Caco-2 (cell line): ENCODE measurements around the gene ITGA7. TPM values are rescaled to one million over a fixed set of nuclear protein-coding genes. Genes with fewer than 3 reads are reported as not detected.
A peak's percentile ranks its signal among the peaks of the same experiment; 100 is the strongest.

Experiments
- BruUV-seq: library from RNA; stranded (reverse); fragments of 400-500 nt; replicated peaks from 2 replicates; lab custom pipeline; 2021; lab: Mats Ljungman, UMichigan
- CTCF ChIA-PET: fragments of 300-600 bp; sonication (Branson Sonifier 250); formaldehyde crosslinking; loops from one replicate; lab custom pipeline; 2022; ENCODE audit warnings: antibody characterized with exemption; lab: Charles Lee
- POLR2A ChIA-PET: fragments of 300-600 bp; sonication (Branson Sonifier 250); formaldehyde crosslinking; loops from one replicate; lab custom pipeline; 2022; ENCODE audit warnings: antibody characterized with exemption; lab: Charles Lee
- DNase-seq, 2 experiments: peaks; one replicate each; pipeline versions ENCODE4 v3.0.0 to v3.0.0-alpha.2; 2020 to 2022
- H3K27me3 ChIP-seq: replicated peaks from 2 replicates; pipeline ENCODE4 v1.6.0; 2011; ENCODE audit warnings: low read length; ENCODE audit not compliant: control insufficient read depth, insufficient read depth
- H3K36me3 ChIP-seq: 2 replicates; pipeline ENCODE4 v1.5.1; 2011; ENCODE audit warnings: low read length; ENCODE audit not compliant: control insufficient read depth, insufficient read depth
- H3K4me1 ChIP-seq: fragments of 250-450 bp; sonication (Bioruptor Pico); 2 replicates; pipeline ENCODE4 v1.5.1; 2020; ENCODE audit warnings: mild to moderate bottlenecking
- H3K4me3 ChIP-seq: 2 replicates; pipeline ENCODE4 v1.5.1; 2011; ENCODE audit warnings: low read depth, mild to moderate bottlenecking, control low read depth, low read length
- H3K9me3 ChIP-seq: fragments of 250-450 bp; sonication (Bioruptor Pico); 2 replicates; pipeline ENCODE4 v1.5.1; 2020; ENCODE audit warnings: mild to moderate bottlenecking, moderate library complexity
- H3K27ac Mint-ChIP-seq: one replicate; pipeline ENCODE4 v1.8.0; 2022; ENCODE audit warnings: mixed read lengths; ENCODE audit not compliant: unreplicated experiment
- H3K27me3 Mint-ChIP-seq: one replicate; pipeline ENCODE4 v1.8.0; 2022; ENCODE audit warnings: mixed read lengths; ENCODE audit not compliant: insufficient read depth, unreplicated experiment
- H3K36me3 Mint-ChIP-seq: one replicate; pipeline ENCODE4 v1.8.0; 2022; ENCODE audit warnings: mild to moderate bottlenecking, mixed read lengths; ENCODE audit not compliant: insufficient read depth, unreplicated experiment
- H3K4me1 Mint-ChIP-seq: one replicate; pipeline ENCODE4 v1.8.0; 2022; ENCODE audit warnings: low read depth, mixed read lengths; ENCODE audit not compliant: unreplicated experiment
- H3K4me3 Mint-ChIP-seq: one replicate; pipeline ENCODE4 v1.8.0; 2022; ENCODE audit warnings: mild to moderate bottlenecking, moderate library complexity, mixed read lengths; ENCODE audit not compliant: unreplicated experiment
- H3K9me3 Mint-ChIP-seq: one replicate; pipeline ENCODE4 v1.8.0; 2022; ENCODE audit warnings: mixed read lengths; ENCODE audit not compliant: unreplicated experiment
- intact Hi-C: fragments of 100-400 bp; cut with micrococcal nuclease; formaldehyde crosslinking; loops from one replicate; pipeline ENCODE4 v1.10.0; 2022; ENCODE audit not compliant: unreplicated experiment
- total RNA-seq: library from RNA; stranded (reverse); gene quantifications from 2 replicates; pipeline ENCODE4 v1.2.3, GENCODE V29; 2022
- TF ChIP-seq, protein P1 (sequence below), 2 experiments: fragments of 200-600 bp in 1 of 2; IDR thresholded peaks; 1 replicate in 1 of 2; 2 replicates in 1 of 2; pipeline versions ENCODE4 v1.5.1 to v1.8.0; 2011 to 2022; ENCODE audit warnings: antibody characterized with exemption in 1 of 2, control low read depth in 1 of 2, inconsistent platforms in 1 of 2, low read depth in 1 of 2, low read length in 1 of 2, mild to moderate bottlenecking in 1 of 2, moderate library complexity in 1 of 2; ENCODE audit not compliant: insufficient read depth in 1 of 2, severe bottlenecking in 1 of 2, unreplicated experiment in 1 of 2

Gene ITGA7
- total RNA-seq, 1 experiment from 2014 or later: 46.1 TPM

GRCh38 chr12:55671746-55672145 lies 36.0 kb downstream of the ITGA7 start:
- H3K9me3 ChIP-seq: no peaks in the 10 kb centered on the region
- Mint-ChIP-seq H3K27ac (no peak overlapping the region), H3K27me3 (no peaks in the 10 kb centered on the region), H3K9me3 (peaks cover 8% of the 10 kb centered on the region), H3K36me3 (no peaks in the 10 kb centered on the region), H3K4me1 (peaks cover 14% of the 10 kb centered on the region), H3K4me3 (no peak overlapping the region)
- TF ChIP-seq, protein P1, sequence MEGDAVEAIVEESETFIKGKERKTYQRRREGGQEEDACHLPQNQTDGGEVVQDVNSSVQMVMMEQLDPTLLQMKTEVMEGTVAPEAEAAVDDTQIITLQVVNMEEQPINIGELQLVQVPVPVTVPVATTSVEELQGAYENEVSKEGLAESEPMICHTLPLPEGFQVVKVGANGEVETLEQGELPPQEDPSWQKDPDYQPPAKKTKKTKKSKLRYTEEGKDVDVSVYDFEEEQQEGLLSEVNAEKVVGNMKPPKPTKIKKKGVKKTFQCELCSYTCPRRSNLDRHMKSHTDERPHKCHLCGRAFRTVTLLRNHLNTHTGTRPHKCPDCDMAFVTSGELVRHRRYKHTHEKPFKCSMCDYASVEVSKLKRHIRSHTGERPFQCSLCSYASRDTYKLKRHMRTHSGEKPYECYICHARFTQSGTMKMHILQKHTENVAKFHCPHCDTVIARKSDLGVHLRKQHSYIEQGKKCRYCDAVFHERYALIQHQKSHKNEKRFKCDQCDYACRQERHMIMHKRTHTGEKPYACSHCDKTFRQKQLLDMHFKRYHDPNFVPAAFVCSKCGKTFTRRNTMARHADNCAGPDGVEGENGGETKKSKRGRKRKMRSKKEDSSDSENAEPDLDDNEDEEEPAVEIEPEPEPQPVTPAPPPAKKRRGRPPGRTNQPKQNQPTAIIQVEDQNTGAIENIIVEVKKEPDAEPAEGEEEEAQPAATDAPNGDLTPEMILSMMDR (IDR thresholded peaks at IDR 0.05; ENCODE audit: insufficient read depth in 1 of 2, low read depth in 1 of 2, low read length in 1 of 2, severe bottlenecking in 1 of 2, unreplicated experiment in 1 of 2): no peak
- H3K27me3 ChIP-seq: no peaks in the 10 kb centered on the region
- ChIA-PET CTCF (no interaction called here), POLR2A (no interaction called here)
- H3K4me1 ChIP-seq: peaks cover 9% of the 10 kb centered on the region
- BruUV-seq: no TSS peak
- DNase-seq: no peak
- intact Hi-C loops: no loop called here
- H3K36me3 ChIP-seq: no peaks in the 10 kb centered on the region
- no peak overlapping the region for H3K4me3 ChIP-seq

DNA sequence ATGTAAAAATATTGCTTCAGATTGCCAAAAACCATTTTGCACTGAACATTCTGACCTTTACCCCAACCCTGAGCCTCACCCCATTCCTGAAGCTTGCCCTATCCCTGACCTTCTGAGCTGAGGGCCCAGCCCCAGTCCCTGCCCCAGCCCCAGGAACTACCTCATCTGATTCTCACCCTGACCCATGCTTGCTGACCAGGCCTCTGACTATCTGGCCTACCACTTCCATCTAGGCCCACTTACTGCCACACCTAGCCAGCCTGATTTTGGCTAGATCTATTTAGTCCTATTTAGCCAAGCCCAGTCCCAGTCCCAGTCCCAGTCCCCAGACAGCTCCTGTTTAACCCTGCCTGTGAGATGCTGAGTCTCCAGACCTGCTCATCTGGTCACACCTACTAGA lies 37.4 kb downstream of the ITGA7 start:
- peaks cover 9% of the 10 kb centered on the region for H3K4me1 ChIP-seq
- ChIA-PET POLR2A (no interaction called here), CTCF (interaction anchor here (0.6 to 1.2 kb wide), 3 partner anchors 11 to 55 kb away, joined by 4 to 9 read pairs (median 4); a partner anchor contains a TSS)
- H3K4me3 ChIP-seq: no peak overlapping the region
- Mint-ChIP-seq H3K4me1 (peaks cover 14% of the 10 kb centered on the region), H3K27ac (peak overlapping the region; percentile 64), H3K9me3 (peaks cover 8% of the 10 kb centered on the region), H3K4me3 (peak overlapping the region; percentile 8), H3K27me3 (no peaks in the 10 kb centered on the region), H3K36me3 (no peaks in the 10 kb centered on the region)
- H3K9me3 ChIP-seq: no peaks in the 10 kb centered on the region
- H3K27me3 ChIP-seq: no peaks in the 10 kb centered on the region
- DNase-seq: peak; percentile 29 to 56
- TF ChIP-seq, protein P1 (IDR thresholded peaks at IDR 0.05; ENCODE audit: insufficient read depth in 1 of 2, low read depth in 1 of 2, low read length in 1 of 2, severe bottlenecking in 1 of 2, unreplicated experiment in 1 of 2): no peak
- H3K36me3 ChIP-seq: no peaks in the 10 kb centered on the region
- BruUV-seq: no TSS peak
- intact Hi-C loops: no loop called here

DNA sequence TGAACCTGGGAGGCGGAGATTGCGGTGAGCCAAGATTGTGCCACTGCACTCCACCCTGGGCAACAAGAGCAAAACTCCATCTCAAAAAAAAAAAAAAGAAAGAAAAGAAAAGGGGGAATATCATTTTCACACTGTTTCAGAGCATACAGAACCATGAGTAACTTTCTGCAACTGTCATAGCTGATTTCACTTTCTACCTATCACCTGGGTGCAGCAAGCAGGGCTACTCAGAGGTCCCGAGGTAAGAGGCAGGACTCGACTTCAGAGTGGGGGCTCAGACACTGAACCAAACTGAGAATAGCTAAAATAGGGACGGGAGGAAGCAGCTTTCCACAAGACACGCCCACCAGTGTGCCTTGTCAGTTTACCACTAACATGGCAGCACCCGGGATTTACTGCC lies 41.2 kb downstream of the ITGA7 start:
- TF ChIP-seq, protein P1 (IDR thresholded peaks at IDR 0.05; ENCODE audit: insufficient read depth in 1 of 2, low read depth in 1 of 2, low read length in 1 of 2, severe bottlenecking in 1 of 2, unreplicated experiment in 1 of 2): no peak
- H3K27ac Mint-ChIP-seq: no peak overlapping the region
- peaks cover 8% of the 10 kb centered on the region for H3K4me1 Mint-ChIP-seq
- Histone ChIP-seq H3K27me3 (no peaks in the 10 kb centered on the region), H3K9me3 (no peaks in the 10 kb centered on the region), H3K4me3 (no peak overlapping the region), H3K4me1 (peaks cover 9% of the 10 kb centered on the region), H3K36me3 (no peaks in the 10 kb centered on the region)
- ChIA-PET POLR2A (no interaction called here), CTCF (interaction anchor here (1.2 kb wide), 1 partner anchor 15 kb away, joined by 8 read pairs; a partner anchor contains a TSS)
- no TSS peak for BruUV-seq
- intact Hi-C loops: no loop called here
- no peaks in the 10 kb centered on the region for H3K9me3 Mint-ChIP-seq
- no peaks in the 10 kb centered on the region for H3K36me3 Mint-ChIP-seq
- H3K27me3 Mint-ChIP-seq: no peaks in the 10 kb centered on the region
- H3K4me3 Mint-ChIP-seq: no peak overlapping the region
- DNase-seq: no peak
